Inferior parietal cortex (tissue), 1 donor: ENCODE results near the gene TRIM47.
A peak's percentile ranks its signal among the peaks of the same experiment; 100 is the strongest.
"Not testable (repeated sequence)": the region's sequence is repeated elsewhere in the genome, so short reads cannot be mapped to it uniquely, and the experiment has no call there.

Experiments used
- DNase-seq: peaks from one replicate; pipeline ENCODE4 v3.0.0-alpha.2; 2016; ENCODE audit errors: extremely low spot score

TRIM47 gene

GRCh38 chr17:75869282-75870141, 8.9 kb downstream of the TRIM47 start:
- peak; percentile 74 for DNase-seq

GRCh38 chr17:75868730-75869281, 9.6 kb downstream of the TRIM47 start:
- not testable (repeated sequence) for DNase-seq

GRCh38 chr17:75865404-75866188, 12.8 kb downstream of the TRIM47 start:
- not testable (repeated sequence) for DNase-seq

GRCh38 chr17:75864887-75865286, 13.5 kb downstream of the TRIM47 start:
- not testable (repeated sequence) for DNase-seq

- DNase-seq: no peak
Measured at GRCh38 chr17:75864448-75864871, 13.9 kb downstream of the TRIM47 start.

- no peak for DNase-seq
Measured at GRCh38 chr17:75861927-75862317, 16.5 kb downstream of the TRIM47 start.

- DNase-seq: not testable (repeated sequence)
Measured at GRCh38 chr17:75859358-75859757, 19.0 kb downstream of the TRIM47 start.

GRCh38 chr17:75856062-75856756, 22.2 kb downstream of the TRIM47 start:
- no peak for DNase-seq

- DNase-seq: peak; percentile 100
Measured at GRCh38 chr17:75855310-75856061, 22.9 kb downstream of the TRIM47 start, which contains the start of gene WBP2. Gene WBP2 (minus strand): TSS chr17:75855335. CDS start chr17:75855297, 38 bp downstream.

GRCh38 chr17:75854881-75855309, 23.5 kb downstream of the TRIM47 start:
- DNase-seq: no peak

- no peak for DNase-seq
Measured at GRCh38 chr17:75854101-75854748, 24.2 kb downstream of the TRIM47 start.

GRCh38 chr17:75853433-75853832, 24.9 kb downstream of the TRIM47 start:
- DNase-seq: no peak

GRCh38 chr17:75851693-75851991, 26.7 kb downstream of the TRIM47 start:
- DNase-seq: not testable (repeated sequence)

- DNase-seq: no peak
Measured at GRCh38 chr17:75850928-75851692, 27.3 kb downstream of the TRIM47 start.

- no peak for DNase-seq
Measured at GRCh38 chr17:75849724-75850123, 28.7 kb downstream of the TRIM47 start.

GRCh38 chr17:75849279-75849646, 29.1 kb downstream of the TRIM47 start:
- DNase-seq: no peak

GRCh38 chr17:75848523-75849278, 29.7 kb downstream of the TRIM47 start:
- DNase-seq: peak; percentile 63

GRCh38 chr17:75847614-75848522, 30.5 kb downstream of the TRIM47 start:
- no peak for DNase-seq
